ENCODE measurements around the gene KLHL17.

The KLHL17 gene

GRCh38 chr1:916173-917075, 44.0 kb upstream of the KLHL17 start:
- Histone ChIP-seq H3K27ac (ENCODE audit: low read depth, low read length, severe bottlenecking) (no peak overlapping the region), H3K9me3 (ENCODE audit: control insufficient read depth, low read length) (no peaks in the 10 kb centered on the region), H3K36me3 (ENCODE audit: control insufficient read depth, insufficient read depth, low read length) (no peaks in the 10 kb centered on the region), H3K4me1 (ENCODE audit: control insufficient read depth, insufficient read depth, low read length, poor library complexity, severe bottlenecking) (peaks cover 14% of the 10 kb centered on the region), H3K4me3 (ENCODE audit: extremely low read depth, insufficient read depth, low read length, poor library complexity, severe bottlenecking) (no peak overlapping the region)
- WGBS, 2 experiments (ENCODE audit: insufficient coverage in 2 of 2), result 77 to 82% methylated on average over 30 of the region's 31 CpGs

- H3K4me1 ChIP-seq (ENCODE audit: control insufficient read depth, insufficient read depth, low read length, poor library complexity, severe bottlenecking), result peaks cover 16% of the 10 kb centered on the region
- WGBS, 2 experiments (ENCODE audit: insufficient coverage in 2 of 2), result 48 to 74% methylated on average over 6 to 7 of the region's 7 CpGs
- no peak overlapping the region for H3K4me3 ChIP-seq (ENCODE audit: extremely low read depth, insufficient read depth, low read length, poor library complexity, severe bottlenecking)
- H3K9me3 ChIP-seq (ENCODE audit: control insufficient read depth, low read length), result no peaks in the 10 kb centered on the region
- no peaks in the 10 kb centered on the region for H3K36me3 ChIP-seq (ENCODE audit: control insufficient read depth, insufficient read depth, low read length)
- H3K27ac ChIP-seq (ENCODE audit: low read depth, low read length, severe bottlenecking), result no peak overlapping the region
These were observed 43.3 kb upstream of the KLHL17 start for GRCh38 chr1:917076-917459.

- 76 to 78% methylated on average over 20 to 21 of the region's 22 CpGs for WGBS, 2 experiments (ENCODE audit: insufficient coverage in 2 of 2)
- Histone ChIP-seq H3K27ac (ENCODE audit: low read depth, low read length, severe bottlenecking) (no peak overlapping the region), H3K9me3 (ENCODE audit: control insufficient read depth, low read length) (no peaks in the 10 kb centered on the region), H3K36me3 (ENCODE audit: control insufficient read depth, insufficient read depth, low read length) (no peaks in the 10 kb centered on the region), H3K4me3 (ENCODE audit: extremely low read depth, insufficient read depth, low read length, poor library complexity, severe bottlenecking) (no peak overlapping the region), H3K4me1 (ENCODE audit: control insufficient read depth, insufficient read depth, low read length, poor library complexity, severe bottlenecking) (peaks cover 16% of the 10 kb centered on the region)
These were observed 42.8 kb upstream of the KLHL17 start for GRCh38 chr1:917466-918091.

GRCh38 chr1:918353-918752, 42.0 kb upstream of the KLHL17 start:
- no peaks in the 10 kb centered on the region for H3K36me3 ChIP-seq (ENCODE audit: control insufficient read depth, insufficient read depth, low read length)
- WGBS, 2 experiments (ENCODE audit: insufficient coverage in 2 of 2), result 89 to 94% methylated on average over 15 of the region's 15 CpGs
- no peak overlapping the region for H3K27ac ChIP-seq (ENCODE audit: low read depth, low read length, severe bottlenecking)
- H3K4me1 ChIP-seq (ENCODE audit: control insufficient read depth, insufficient read depth, low read length, poor library complexity, severe bottlenecking), result peaks cover 17% of the 10 kb centered on the region
- no peak overlapping the region for H3K4me3 ChIP-seq (ENCODE audit: extremely low read depth, insufficient read depth, low read length, poor library complexity, severe bottlenecking)
- H3K9me3 ChIP-seq (ENCODE audit: control insufficient read depth, low read length), result no peaks in the 10 kb centered on the region

GRCh38 chr1:918843-919242, 41.5 kb upstream of the KLHL17 start:
- Histone ChIP-seq H3K4me1 (ENCODE audit: control insufficient read depth, insufficient read depth, low read length, poor library complexity, severe bottlenecking) (peaks cover 20% of the 10 kb centered on the region), H3K36me3 (ENCODE audit: control insufficient read depth, insufficient read depth, low read length) (no peaks in the 10 kb centered on the region), H3K9me3 (ENCODE audit: control insufficient read depth, low read length) (no peaks in the 10 kb centered on the region), H3K27ac (ENCODE audit: low read depth, low read length, severe bottlenecking) (no peak overlapping the region), H3K4me3 (ENCODE audit: extremely low read depth, insufficient read depth, low read length, poor library complexity, severe bottlenecking) (no peak overlapping the region)
- 84% methylated on average over 6 of the region's 6 CpGs for WGBS, 2 experiments (ENCODE audit: insufficient coverage in 2 of 2)

- Histone ChIP-seq H3K27ac (ENCODE audit: low read depth, low read length, severe bottlenecking) (no peak overlapping the region), H3K36me3 (ENCODE audit: control insufficient read depth, insufficient read depth, low read length) (no peaks in the 10 kb centered on the region), H3K4me1 (ENCODE audit: control insufficient read depth, insufficient read depth, low read length, poor library complexity, severe bottlenecking) (peaks cover 20% of the 10 kb centered on the region), H3K9me3 (ENCODE audit: control insufficient read depth, low read length) (no peaks in the 10 kb centered on the region), H3K4me3 (ENCODE audit: extremely low read depth, insufficient read depth, low read length, poor library complexity, severe bottlenecking) (no peak overlapping the region)
- 85 to 86% methylated on average over 26 to 27 of the region's 29 CpGs for WGBS, 2 experiments (ENCODE audit: insufficient coverage in 2 of 2)
These were observed 41.0 kb upstream of the KLHL17 start for GRCh38 chr1:919271-919872.

- Histone ChIP-seq H3K9me3 (ENCODE audit: control insufficient read depth, low read length) (no peaks in the 10 kb centered on the region), H3K4me1 (ENCODE audit: control insufficient read depth, insufficient read depth, low read length, poor library complexity, severe bottlenecking) (peaks cover 20% of the 10 kb centered on the region), H3K4me3 (ENCODE audit: extremely low read depth, insufficient read depth, low read length, poor library complexity, severe bottlenecking) (no peak overlapping the region), H3K27ac (ENCODE audit: low read depth, low read length, severe bottlenecking) (no peak overlapping the region), H3K36me3 (ENCODE audit: control insufficient read depth, insufficient read depth, low read length) (no peaks in the 10 kb centered on the region)
- 78 to 82% methylated on average over 22 to 23 of the region's 23 CpGs for WGBS, 2 experiments (ENCODE audit: insufficient coverage in 2 of 2)
These were observed 40.4 kb upstream of the KLHL17 start for GRCh38 chr1:920010-920409.

GRCh38 chr1:920521-920920, 39.9 kb upstream of the KLHL17 start:
- Histone ChIP-seq H3K27ac (ENCODE audit: low read depth, low read length, severe bottlenecking) (no peak overlapping the region), H3K4me3 (ENCODE audit: extremely low read depth, insufficient read depth, low read length, poor library complexity, severe bottlenecking) (no peak overlapping the region), H3K9me3 (ENCODE audit: control insufficient read depth, low read length) (no peaks in the 10 kb centered on the region), H3K4me1 (ENCODE audit: control insufficient read depth, insufficient read depth, low read length, poor library complexity, severe bottlenecking) (peaks cover 20% of the 10 kb centered on the region), H3K36me3 (ENCODE audit: control insufficient read depth, insufficient read depth, low read length) (no peaks in the 10 kb centered on the region)
- 60 to 67% methylated on average over 12 to 13 of the region's 13 CpGs for WGBS, 2 experiments (ENCODE audit: insufficient coverage in 2 of 2)

GRCh38 chr1:921011-921837, 39.2 kb upstream of the KLHL17 start:
- H3K9me3 ChIP-seq (ENCODE audit: control insufficient read depth, low read length), result no peaks in the 10 kb centered on the region
- no peak overlapping the region for H3K27ac ChIP-seq (ENCODE audit: low read depth, low read length, severe bottlenecking)
- 38 to 44% methylated on average over 30 to 31 of the region's 38 CpGs for WGBS, 2 experiments (ENCODE audit: insufficient coverage in 2 of 2)
- no peak overlapping the region for H3K4me3 ChIP-seq (ENCODE audit: extremely low read depth, insufficient read depth, low read length, poor library complexity, severe bottlenecking)
- H3K4me1 ChIP-seq (ENCODE audit: control insufficient read depth, insufficient read depth, low read length, poor library complexity, severe bottlenecking), result peaks cover 25% of the 10 kb centered on the region
- no peaks in the 10 kb centered on the region for H3K36me3 ChIP-seq (ENCODE audit: control insufficient read depth, insufficient read depth, low read length)

Measured in mesodermal cell (in vitro differentiated cells).